BLaER1 treated with 17β-estradiol and CSF1 and Interleukin-3, amounts not matched to agents 10 nM and 100 nM (cell line): ENCODE results near the gene ARMC3.

Experiments
- H3K27ac ChIP-seq, 11 experiments: shearing (Covaris generic); formaldehyde crosslinking; 2 replicates each; pipeline ENCODE4 v1.8.1; 2022
- H3K27me3 ChIP-seq, 11 experiments: shearing (Covaris generic); formaldehyde crosslinking; 2 replicates each; pipeline ENCODE4 v1.8.1; 2022
- H3K36me3 ChIP-seq, 11 experiments: shearing (Covaris generic); formaldehyde crosslinking; 2 replicates each; pipeline ENCODE4 v1.8.1; 2022
- H3K4me1 ChIP-seq, 10 experiments: shearing (Covaris generic); formaldehyde crosslinking; 2 replicates each; pipeline ENCODE4 v1.8.1; 2022
- H3K4me2 ChIP-seq, 11 experiments: shearing (Covaris generic); formaldehyde crosslinking; 2 replicates each; pipeline ENCODE4 v1.8.1; 2022
- H3K4me3 ChIP-seq, 10 experiments: shearing (Covaris generic); formaldehyde crosslinking; 2 replicates each; pipeline ENCODE4 v1.8.1; 2022
- H3K9ac ChIP-seq, 11 experiments: shearing (Covaris generic); formaldehyde crosslinking; 2 replicates each; pipeline ENCODE4 v1.8.1; 2022
- H3K9me3 ChIP-seq, 11 experiments: shearing (Covaris generic); formaldehyde crosslinking; replicated peaks in 1 of 11; 2 replicates each; pipeline ENCODE4 v1.8.1; 2022
- H4K20me1 ChIP-seq, 11 experiments: shearing (Covaris generic); formaldehyde crosslinking; 2 replicates each; pipeline ENCODE4 v1.8.1; 2022
- Cebpa-rat ChIP-seq, 11 experiments: shearing (Covaris generic); IDR thresholded peaks; 2 replicates each; pipeline ENCODE4 v1.8.1; 2022

ARMC3 gene

GRCh38 chr10:22997096-22997495, 69.2 kb downstream of the ARMC3 start:
- Histone ChIP-seq H3K4me3 (no peak overlapping the region), H3K9me3 (no peaks in the 10 kb centered on the region), H3K4me2 (no peak overlapping the region), H3K4me1 (no peaks in the 10 kb centered on the region), H4K20me1 (no peaks in the 10 kb centered on the region), H3K9ac (no peak overlapping the region), H3K36me3 (no peaks in the 10 kb centered on the region), H3K27me3 (no peaks in the 10 kb centered on the region), H3K27ac (no peak overlapping the region)
- no peak for TF ChIP-seq Cebpa-rat (IDR thresholded peaks at IDR 0.05)

- H3K4me2 ChIP-seq = no peak overlapping the region
- no peak for TF ChIP-seq Cebpa-rat (IDR thresholded peaks at IDR 0.05)
- no peaks in the 10 kb centered on the region for H4K20me1 ChIP-seq
- no peaks in the 10 kb centered on the region for H3K4me1 ChIP-seq
- no peaks in the 10 kb centered on the region for H3K36me3 ChIP-seq
- no peak overlapping the region for H3K27ac ChIP-seq
- no peaks in the 10 kb centered on the region for H3K27me3 ChIP-seq
- no peaks in the 10 kb centered on the region for H3K9me3 ChIP-seq
- no peak overlapping the region for H3K4me3 ChIP-seq
- H3K9ac ChIP-seq = no peak overlapping the region
Observed at GRCh38 chr10:22998091-22998490, 70.2 kb downstream of the ARMC3 start.

- Histone ChIP-seq H3K9me3 (no peaks in the 10 kb centered on the region), H3K27me3 (no peaks in the 10 kb centered on the region), H3K4me3 (no peak overlapping the region), H3K36me3 (no peaks in the 10 kb centered on the region), H4K20me1 (no peaks in the 10 kb centered on the region), H3K4me1 (no peaks in the 10 kb centered on the region), H3K27ac (no peak overlapping the region), H3K4me2 (no peak overlapping the region), H3K9ac (no peak overlapping the region)
- TF ChIP-seq Cebpa-rat (IDR thresholded peaks at IDR 0.05) = no peak
Observed at GRCh38 chr10:22999942-23000341, 72.1 kb downstream of the ARMC3 start.

GRCh38 chr10:23001901-23002516, 74.2 kb downstream of the ARMC3 start:
- Histone ChIP-seq H4K20me1 (no peaks in the 10 kb centered on the region), H3K4me2 (no peak overlapping the region), H3K27ac (no peak overlapping the region), H3K27me3 (no peaks in the 10 kb centered on the region), H3K4me3 (no peak overlapping the region), H3K9ac (no peak overlapping the region), H3K36me3 (no peaks in the 10 kb centered on the region), H3K4me1 (no peaks in the 10 kb centered on the region), H3K9me3 (no peaks in the 10 kb centered on the region)
- TF ChIP-seq Cebpa-rat (IDR thresholded peaks at IDR 0.05) = no peak

GRCh38 chr10:23005150-23005549, 77.3 kb downstream of the ARMC3 start:
- H3K4me1 ChIP-seq = no peaks in the 10 kb centered on the region
- no peak for TF ChIP-seq Cebpa-rat (IDR thresholded peaks at IDR 0.05)
- no peak overlapping the region for H3K27ac ChIP-seq
- no peaks in the 10 kb centered on the region for H3K27me3 ChIP-seq
- H3K9ac ChIP-seq = no peak overlapping the region
- no peaks in the 10 kb centered on the region for H3K9me3 ChIP-seq
- no peaks in the 10 kb centered on the region for H3K36me3 ChIP-seq
- H3K4me2 ChIP-seq = no peak overlapping the region
- no peaks in the 10 kb centered on the region for H4K20me1 ChIP-seq
- H3K4me3 ChIP-seq = no peak overlapping the region

GRCh38 chr10:23013581-23014335, 85.9 kb downstream of the ARMC3 start:
- no peak for TF ChIP-seq Cebpa-rat (IDR thresholded peaks at IDR 0.05)

GRCh38 chr10:23015021-23015707, 87.3 kb downstream of the ARMC3 start:
- Histone ChIP-seq H3K4me1 (no peaks in the 10 kb centered on the region), H3K36me3 (no peaks in the 10 kb centered on the region), H3K9me3 (peaks cover 0 to 5% (median 0%) of the 10 kb centered on the region in 11 experiments; a peak in 1 of 22 replicates), H3K4me2 (no peak overlapping the region), H3K27me3 (no peaks in the 10 kb centered on the region), H3K4me3 (no peak overlapping the region), H3K9ac (no peak overlapping the region), H3K27ac (no peak overlapping the region), H4K20me1 (no peaks in the 10 kb centered on the region)
- no peak for TF ChIP-seq Cebpa-rat (IDR thresholded peaks at IDR 0.05)

More at GRCh38 chr10:23013581-23014335, 85.9 kb downstream of the ARMC3 start:
- Histone ChIP-seq H3K27ac (no peak overlapping the region), H3K4me2 (no peak overlapping the region), H3K27me3 (no peaks in the 10 kb centered on the region), H3K9me3 (peaks cover 0 to 5% (median 0%) of the 10 kb centered on the region in 11 experiments; a peak in 1 of 22 replicates), H4K20me1 (no peaks in the 10 kb centered on the region), H3K4me3 (no peak overlapping the region), H3K36me3 (no peaks in the 10 kb centered on the region), H3K4me1 (no peaks in the 10 kb centered on the region), H3K9ac (no peak overlapping the region)

- Histone ChIP-seq H3K9me3 (peaks cover 7 to 16% (median 10%) of the 10 kb centered on the region in 11 experiments; a peak in 20 of 22 replicates), H3K9ac (no peak overlapping the region), H3K27ac (no peak overlapping the region)
Observed at GRCh38 chr10:23016636-23017035, 88.8 kb downstream of the ARMC3 start.

GRCh38 chr10:23019633-23020032, 91.8 kb downstream of the ARMC3 start:
- no peak overlapping the region for H3K9ac ChIP-seq
- no peak overlapping the region for H3K4me2 ChIP-seq
- no peaks in the 10 kb centered on the region for H3K27me3 ChIP-seq
- TF ChIP-seq Cebpa-rat (IDR thresholded peaks at IDR 0.05) = no peak
- no peak overlapping the region for H3K27ac ChIP-seq
- peaks cover 23 to 40% (median 30%) of the 10 kb centered on the region in 11 experiments for H3K9me3 ChIP-seq
- H3K4me3 ChIP-seq = no peak overlapping the region
- no peaks in the 10 kb centered on the region for H3K4me1 ChIP-seq
- no peaks in the 10 kb centered on the region for H4K20me1 ChIP-seq
- H3K36me3 ChIP-seq = no peaks in the 10 kb centered on the region; a peak in 1 of 22 replicates

More at GRCh38 chr10:23016636-23017035, 88.8 kb downstream of the ARMC3 start:
- no peak overlapping the region for H3K4me2 ChIP-seq
- H3K4me1 ChIP-seq = no peaks in the 10 kb centered on the region
- no peak for TF ChIP-seq Cebpa-rat (IDR thresholded peaks at IDR 0.05)
- H4K20me1 ChIP-seq = no peaks in the 10 kb centered on the region
- H3K4me3 ChIP-seq = no peak overlapping the region
- H3K36me3 ChIP-seq = no peaks in the 10 kb centered on the region; a peak in 1 of 22 replicates
- H3K27me3 ChIP-seq = no peaks in the 10 kb centered on the region
